ENCODE measurements around the gene NUDT13. TPM values are rescaled to one million over a fixed set of nuclear protein-coding genes. Genes with fewer than 3 reads are reported as not detected.
"Not testable (repeated sequence)": the region's sequence is repeated elsewhere in the genome, so short reads cannot be mapped to it uniquely, and the experiment has no call there.

The NUDT13 gene
- polyA plus RNA-seq, 2 of the 4 experiments (the other 2 are of a cell fraction), result 3.8 to 4.9 TPM

DNA sequence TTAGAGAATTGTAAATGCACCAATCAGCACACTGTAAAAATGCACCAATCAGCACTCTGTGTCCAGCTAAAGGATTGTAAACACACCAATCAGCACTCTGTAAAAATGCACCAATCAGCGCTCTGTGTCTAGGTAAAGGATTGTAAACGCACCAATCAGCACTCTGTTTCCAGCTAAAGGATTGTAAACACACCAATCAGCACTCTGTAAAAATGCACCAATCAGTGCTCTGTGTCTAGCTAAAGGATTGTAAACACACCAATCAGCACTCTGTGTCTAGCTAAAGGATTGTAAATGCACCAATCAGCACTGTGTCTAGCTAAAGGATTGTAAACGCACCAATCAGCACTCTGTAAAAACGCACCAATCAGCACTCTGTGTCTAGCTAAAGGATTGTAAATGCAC is 1.0 kb upstream of the NUDT13 start:
- DNase-seq (ENCODE audit: low read depth in 1 of 2, low spot score in 1 of 2); FAIRE-seq; ATAC-seq; H3K4me3 ChIP-seq; H3K27ac ChIP-seq; H3K4me2 ChIP-seq; H3K9me3 ChIP-seq: not testable (repeated sequence)
- POLR2A ChIA-PET, result interaction anchor here (3.5 kb wide), 1 partner anchor 13 kb away, joined by 55 read pairs; the partner anchor contains the start of gene P4HA1
- peaks cover 18% of the 10 kb centered on the region; the same call in 2 of the 3 replicates for H3K4me1 ChIP-seq
- CTCF ChIA-PET, result interaction anchor here (0.8 to 3.6 kb wide), 3 partner anchors 12 to 49 kb away, joined by 5 to 22 read pairs (median 13); partner anchors contain the start of gene P4HA1
- peak; percentile 81 for TF ChIP-seq MAFK (IDR thresholded peaks at IDR 0.05; ENCODE audit: partially characterized antibody)
- 95% methylated on average over 4 of the region's 4 CpGs for WGBS (ENCODE audit: missing lambda C conversion rate)

DNA sequence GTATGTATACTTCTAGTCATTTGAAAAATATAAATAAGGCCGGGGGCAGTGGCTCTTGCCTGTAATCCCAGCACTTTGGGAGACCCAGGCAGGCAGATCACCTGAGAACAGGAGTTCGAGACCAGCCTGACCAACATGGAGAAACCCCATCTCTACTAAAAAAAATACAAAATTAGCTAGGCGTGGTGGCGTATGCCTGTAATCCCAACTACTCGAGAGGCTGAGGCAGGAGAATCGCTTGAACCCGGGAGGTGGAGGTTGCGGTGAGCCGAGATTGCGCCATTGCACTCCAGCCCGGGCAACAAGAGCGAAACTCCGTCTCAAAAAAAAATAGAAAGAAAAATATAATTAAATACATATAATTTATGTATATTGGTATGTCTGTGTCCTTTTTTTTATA is 1.8 kb downstream of the NUDT13 start:
- FAIRE-seq; H3K4me3 ChIP-seq; H3K9me3 ChIP-seq; DNase-seq (ENCODE audit: low read depth in 1 of 2, low spot score in 1 of 2); ATAC-seq: not testable (repeated sequence)
- Histone ChIP-seq H3K27ac (peak overlapping the region; percentile 87 to 89), H3K4me1 (peaks cover 18% of the 10 kb centered on the region; the same call in 2 of the 3 replicates), H3K4me2 (peak overlapping the region; percentile 87)
- 92% methylated on average over 13 of the region's 13 CpGs for WGBS (ENCODE audit: missing lambda C conversion rate)
- ChIA-PET CTCF (interaction anchor here (1.0 to 3.6 kb wide), 2 partner anchors 15 to 16 kb away, joined by 4 to 22 read pairs; partner anchors contain the start of gene P4HA1), POLR2A (interaction anchor here (1.4 to 3.5 kb wide), 2 partner anchors 16 to 135 kb away, joined by 3 to 55 read pairs; partner anchors contain the start of genes DNAJC9 and P4HA1)

DNA sequence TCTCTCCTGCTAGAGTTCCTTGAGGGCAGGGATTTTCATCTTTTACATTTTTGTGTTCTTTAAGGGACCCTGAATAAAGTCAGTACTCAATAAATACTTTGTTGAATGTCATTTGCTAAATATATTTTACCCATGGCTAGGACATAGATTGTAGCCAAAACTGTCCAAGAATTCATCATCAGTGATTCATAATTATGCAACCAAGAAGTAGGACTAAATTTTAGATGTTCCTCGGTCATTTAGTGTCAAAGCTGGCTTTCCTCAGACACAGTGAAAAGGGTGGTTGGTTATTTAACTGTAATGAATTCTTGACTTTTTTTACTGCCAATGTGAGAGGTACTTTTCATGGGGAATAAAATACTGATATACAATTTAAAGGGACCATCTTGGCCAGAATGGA is 3.3 kb downstream of the NUDT13 start:
- H3K4me1 ChIP-seq, result peaks cover 31% of the 10 kb centered on the region
- DNase-seq (ENCODE audit: low read depth in 1 of 2, low spot score in 1 of 2) (no peak), ATAC-seq (no peak), FAIRE-seq (no peak)
- 0 out of 3 replicates have a peak overlapping the region, but pooled peaks have one; percentile 11 for H3K4me2 ChIP-seq
- H3K4me3 ChIP-seq, result no peak overlapping the region
- ChIA-PET CTCF (interaction anchor here (1.0 kb wide), 1 partner anchor 16 kb away, joined by 4 read pairs; the partner anchor contains the start of gene P4HA1), POLR2A (interaction anchor here (1.3 kb wide), 1 partner anchor 18 kb away, joined by 5 read pairs; no protein-coding TSS in a partner anchor)
- no peak overlapping the region for H3K27ac ChIP-seq
- WGBS (ENCODE audit: missing lambda C conversion rate), result 48% methylated on average over 1 of the region's 1 CpG
- no peaks in the 10 kb centered on the region for H3K9me3 ChIP-seq
- TF ChIP-seq, protein P1, sequence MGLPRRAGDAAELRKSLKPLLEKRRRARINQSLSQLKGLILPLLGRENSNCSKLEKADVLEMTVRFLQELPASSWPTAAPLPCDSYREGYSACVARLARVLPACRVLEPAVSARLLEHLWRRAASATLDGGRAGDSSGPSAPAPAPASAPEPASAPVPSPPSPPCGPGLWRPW (IDR thresholded peaks at IDR 0.05), result no peak
- TF ChIP-seq RNF2 (IDR thresholded peaks at IDR 0.05; ENCODE audit: borderline replicate concordance, low read depth) (no peak), NFE2L2 (conservative IDR thresholded peaks at IDR 0.05; ENCODE audit: low read length) (no peak), FOSL2 (IDR thresholded peaks at IDR 0.05) (no peak), FOSL2 (CRISPR knock-in tag; IDR thresholded peaks at IDR 0.05) (peak; percentile 39; the same call in 1 of the 2 replicates), HOXB13 (CRISPR knock-in tag; IDR thresholded peaks at IDR 0.05; ENCODE audit: low read depth) (no peak), POLR2AphosphoS2 (conservative IDR thresholded peaks at IDR 0.05; ENCODE audit: low read length) (no peak)
- TF ChIP-seq, protein P2, sequence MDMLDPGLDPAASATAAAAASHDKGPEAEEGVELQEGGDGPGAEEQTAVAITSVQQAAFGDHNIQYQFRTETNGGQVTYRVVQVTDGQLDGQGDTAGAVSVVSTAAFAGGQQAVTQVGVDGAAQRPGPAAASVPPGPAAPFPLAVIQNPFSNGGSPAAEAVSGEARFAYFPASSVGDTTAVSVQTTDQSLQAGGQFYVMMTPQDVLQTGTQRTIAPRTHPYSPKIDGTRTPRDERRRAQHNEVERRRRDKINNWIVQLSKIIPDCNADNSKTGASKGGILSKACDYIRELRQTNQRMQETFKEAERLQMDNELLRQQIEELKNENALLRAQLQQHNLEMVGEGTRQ (IDR thresholded peaks at IDR 0.05), result no peak

DNA sequence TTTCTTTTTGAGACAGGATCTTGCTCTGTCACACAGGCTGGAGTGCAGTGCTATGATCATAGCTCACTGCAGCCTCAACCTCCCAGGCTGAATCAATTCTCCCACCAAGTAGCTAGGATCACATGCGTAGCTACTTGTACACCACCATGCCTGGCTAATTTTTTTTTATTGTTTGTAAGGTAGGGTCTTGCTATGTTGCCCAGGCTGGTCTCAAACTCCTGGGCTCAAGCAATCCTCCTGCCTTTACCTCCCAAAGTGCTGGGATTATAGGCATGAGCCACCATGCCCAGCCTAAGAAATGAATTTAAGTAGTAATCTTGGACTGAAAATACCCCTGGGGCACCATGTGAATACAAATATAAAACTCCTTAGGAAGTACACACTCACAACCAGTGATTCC is 5.8 kb downstream of the NUDT13 start:
- ChIA-PET CTCF (interaction anchor here (0.6 to 1.6 kb wide), 2 partner anchors 44 to 627 kb away, joined by 3 to 4 read pairs; no protein-coding TSS in a partner anchor), POLR2A (no interaction called here)
- 83% methylated on average over 1 of the region's 1 CpG for WGBS (ENCODE audit: missing lambda C conversion rate)

More for the DNA sequence above, 5.8 kb downstream of the NUDT13 start:
- no peak for DNase-seq (ENCODE audit: low read depth in 1 of 2, low spot score in 1 of 2)
- no peak for ATAC-seq
- H3K4me3 ChIP-seq, result no peak overlapping the region
- no peak for FAIRE-seq
- no peak overlapping the region for H3K4me2 ChIP-seq
- no peaks in the 10 kb centered on the region for H3K9me3 ChIP-seq
- peaks cover 33% of the 10 kb centered on the region for H3K4me1 ChIP-seq
- TF ChIP-seq CEBPB (IDR thresholded peaks at IDR 0.05) (no peak), RFX5 (IDR thresholded peaks at IDR 0.05) (no peak), MAZ (IDR thresholded peaks at IDR 0.05; ENCODE audit: borderline replicate concordance, low read depth, low read length) (no peak), MAFK (IDR thresholded peaks at IDR 0.05; ENCODE audit: partially characterized antibody) (no peak), NPAS2 (CRISPR knock-in tag; IDR thresholded peaks at IDR 0.05; ENCODE audit: borderline replicate concordance) (no peak), EP300 (IDR thresholded peaks at IDR 0.05) (no peak), CBX2 (IDR thresholded peaks at IDR 0.05; ENCODE audit: borderline replicate concordance, low read depth) (no peak), POLR2A (IDR thresholded peaks at IDR 0.05; ENCODE audit: low read length) (no peak), RAD21 (conservative IDR thresholded peaks at IDR 0.05 in 1 of 2, IDR thresholded peaks at IDR 0.05 in 1 of 2) (no peak), HOXA7 (CRISPR knock-in tag; IDR thresholded peaks at IDR 0.05) (no peak), FOXS1 (CRISPR knock-in tag; IDR thresholded peaks at IDR 0.05) (no peak), GATA3 (IDR thresholded peaks at IDR 0.05; ENCODE audit: borderline replicate concordance) (no peak), PHF8 (IDR thresholded peaks at IDR 0.05; ENCODE audit: borderline replicate concordance, low read depth) (no peak), CHD2 (IDR thresholded peaks at IDR 0.05; ENCODE audit: low read length, partially characterized antibody) (no peak)
- TF ChIP-seq, protein P3, sequence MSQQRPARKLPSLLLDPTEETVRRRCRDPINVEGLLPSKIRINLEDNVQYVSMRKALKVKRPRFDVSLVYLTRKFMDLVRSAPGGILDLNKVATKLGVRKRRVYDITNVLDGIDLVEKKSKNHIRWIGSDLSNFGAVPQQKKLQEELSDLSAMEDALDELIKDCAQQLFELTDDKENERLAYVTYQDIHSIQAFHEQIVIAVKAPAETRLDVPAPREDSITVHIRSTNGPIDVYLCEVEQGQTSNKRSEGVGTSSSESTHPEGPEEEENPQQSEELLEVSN (IDR thresholded peaks at IDR 0.05; ENCODE audit: borderline replicate concordance, low read depth), result no peak
- TF ChIP-seq, protein P4, sequence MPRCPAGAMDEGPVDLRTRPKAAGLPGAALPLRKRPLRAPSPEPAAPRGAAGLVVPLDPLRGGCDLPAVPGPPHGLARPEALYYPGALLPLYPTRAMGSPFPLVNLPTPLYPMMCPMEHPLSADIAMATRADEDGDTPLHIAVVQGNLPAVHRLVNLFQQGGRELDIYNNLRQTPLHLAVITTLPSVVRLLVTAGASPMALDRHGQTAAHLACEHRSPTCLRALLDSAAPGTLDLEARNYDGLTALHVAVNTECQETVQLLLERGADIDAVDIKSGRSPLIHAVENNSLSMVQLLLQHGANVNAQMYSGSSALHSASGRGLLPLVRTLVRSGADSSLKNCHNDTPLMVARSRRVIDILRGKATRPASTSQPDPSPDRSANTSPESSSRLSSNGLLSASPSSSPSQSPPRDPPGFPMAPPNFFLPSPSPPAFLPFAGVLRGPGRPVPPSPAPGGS (IDR thresholded peaks at IDR 0.05), result no peak
- H3K27ac ChIP-seq, result no peak overlapping the region
